NCI-H748 treated with DMSO at 0.1 percent for 48 hours (cell line): Measurements from ENCODE around the gene ZIC4.

Experiments used
- DNase-seq: peaks from one replicate; lab custom pipeline; 2025; lab: John Stamatoyannopoulos, UW

Gene ZIC4

GRCh38 chr3:147406028-147406931, at the start of gene ZIC4:
ZIC4 (minus strand) TSS chr3:147406543; CDS start chr3:147402797, 3,746 bp downstream.
- DNase-seq, result no peak

DNA sequence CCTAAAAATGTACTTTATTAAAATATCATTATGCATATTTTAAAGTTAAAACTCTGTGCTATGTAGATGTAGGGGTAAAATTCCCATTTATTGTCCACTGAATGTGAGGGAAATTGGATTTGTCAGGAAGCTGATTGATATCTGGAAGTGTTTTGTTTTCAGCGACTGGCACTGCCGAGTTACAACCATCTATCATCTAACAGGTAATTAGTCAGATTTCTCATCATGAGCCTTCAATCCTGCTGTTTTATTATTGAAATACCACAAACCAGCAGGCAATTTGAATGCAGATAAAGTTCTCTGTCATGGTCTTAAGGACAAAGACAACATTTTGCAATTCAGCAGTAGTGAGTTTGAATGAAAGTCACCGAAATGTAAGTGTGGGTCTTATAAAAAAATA, 43.3 kb upstream of the ZIC4 start:
- no peak for DNase-seq

- DNase-seq, result no peak
Observed at GRCh38 chr3:147447224-147447623, 40.9 kb upstream of the ZIC4 start.

DNA sequence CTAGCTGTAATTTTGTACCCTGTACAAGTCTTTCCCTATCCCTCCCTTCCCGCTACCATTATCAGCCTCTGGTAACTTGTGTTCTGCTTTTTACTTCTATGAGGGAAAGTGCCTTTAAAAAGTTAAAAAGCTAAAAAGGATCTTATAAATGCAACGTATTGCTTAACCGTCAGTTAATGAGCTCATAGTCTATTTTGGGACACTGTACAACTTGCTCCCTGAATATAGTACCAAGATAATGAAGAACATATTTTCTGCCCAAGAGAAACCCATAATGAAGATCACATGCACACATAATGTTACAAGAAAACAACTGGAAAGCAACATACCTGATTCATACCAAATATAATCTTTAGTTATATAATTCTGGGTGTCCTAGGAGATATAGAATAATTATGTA, 25.4 kb upstream of the ZIC4 start:
- no peak for DNase-seq

- no peak for DNase-seq
Observed at GRCh38 chr3:147428754-147429153, 22.4 kb upstream of the ZIC4 start.

DNA sequence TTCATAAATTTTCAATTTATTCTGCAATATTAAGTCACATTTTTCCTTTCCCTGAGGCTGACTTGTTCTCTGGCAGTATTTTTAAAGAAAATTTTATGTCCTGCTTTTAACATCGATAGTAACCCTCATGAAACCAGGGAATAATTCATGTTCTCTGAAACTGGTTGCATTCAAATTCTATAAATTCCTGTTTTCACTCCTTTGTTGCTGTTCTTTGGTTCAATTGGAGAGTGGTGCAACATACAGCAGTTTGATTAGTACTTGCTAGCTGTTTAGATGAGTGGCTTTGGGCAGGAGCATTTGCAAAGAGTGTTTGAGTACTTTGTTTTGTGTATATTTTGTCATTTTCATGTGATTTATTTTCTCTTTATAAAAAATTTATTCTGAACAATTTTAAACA, 22.0 kb upstream of the ZIC4 start:
- DNase-seq, result no peak

GRCh38 chr3:147427746-147428145, 21.4 kb upstream of the ZIC4 start:
- no peak for DNase-seq

GRCh38 chr3:147426931-147427330, 20.6 kb upstream of the ZIC4 start:
- no peak for DNase-seq

GRCh38 chr3:147425388-147425850, 19.1 kb upstream of the ZIC4 start:
- DNase-seq, result no peak

GRCh38 chr3:147424581-147425387, 18.4 kb upstream of the ZIC4 start:
- DNase-seq, result no peak

GRCh38 chr3:147423798-147424580, 17.6 kb upstream of the ZIC4 start:
- no peak for DNase-seq

DNA sequence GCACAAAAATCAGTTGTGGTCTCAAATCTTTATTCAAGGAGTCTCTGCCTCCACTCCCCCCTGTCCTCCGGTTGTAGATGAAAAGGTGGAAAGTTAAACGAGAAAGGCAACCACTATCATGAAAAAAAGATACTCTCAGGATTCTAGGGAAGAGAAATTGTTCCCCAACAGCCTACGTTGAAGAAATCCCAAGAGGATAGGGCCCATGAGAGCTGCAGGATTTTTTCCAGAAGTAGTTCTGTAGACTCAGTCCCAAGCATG, 17.1 kb upstream of the ZIC4 start:
- DNase-seq, result no peak

GRCh38 chr3:147422601-147423536, 16.5 kb upstream of the ZIC4 start:
- no peak for DNase-seq

- no peak for DNase-seq
Observed at GRCh38 chr3:147422196-147422595, 15.9 kb upstream of the ZIC4 start.

DNA sequence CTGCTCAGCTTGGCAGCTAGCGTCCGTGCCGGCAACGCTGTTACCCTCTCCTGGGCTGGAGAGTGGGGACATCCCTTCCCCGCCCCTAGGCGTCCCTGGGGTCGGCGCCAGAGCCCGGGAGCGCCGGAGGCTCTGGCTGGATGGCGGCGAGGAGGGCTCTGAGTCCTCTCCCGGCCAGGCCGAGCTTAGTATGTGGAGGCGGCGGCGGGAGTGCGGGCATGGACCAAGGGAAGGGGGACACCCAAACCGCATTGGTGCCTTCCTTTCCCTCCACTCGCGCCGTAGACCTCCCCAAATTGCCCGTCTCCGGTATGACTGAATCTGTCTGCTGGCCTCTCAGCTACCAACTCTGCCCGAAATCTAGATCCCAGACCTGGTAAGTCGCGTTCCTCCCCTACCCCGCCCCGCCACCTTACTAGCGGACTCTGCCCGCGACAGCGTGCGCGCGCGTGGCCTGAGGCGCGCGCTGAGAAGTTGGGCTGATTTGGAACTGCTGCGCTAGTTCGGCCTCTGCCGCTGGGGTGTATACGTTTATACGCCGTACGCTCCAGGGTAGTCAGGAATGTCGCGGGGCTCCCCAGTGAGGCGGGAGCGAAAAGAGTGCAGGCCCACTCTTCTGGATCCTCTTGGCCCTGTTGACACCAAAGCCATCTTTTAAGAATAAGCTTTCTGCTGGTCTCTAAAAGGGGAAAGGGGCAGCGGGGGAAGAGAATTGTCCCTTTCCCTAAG, 15.0 kb upstream of the ZIC4 start:
- DNase-seq, result no peak

DNA sequence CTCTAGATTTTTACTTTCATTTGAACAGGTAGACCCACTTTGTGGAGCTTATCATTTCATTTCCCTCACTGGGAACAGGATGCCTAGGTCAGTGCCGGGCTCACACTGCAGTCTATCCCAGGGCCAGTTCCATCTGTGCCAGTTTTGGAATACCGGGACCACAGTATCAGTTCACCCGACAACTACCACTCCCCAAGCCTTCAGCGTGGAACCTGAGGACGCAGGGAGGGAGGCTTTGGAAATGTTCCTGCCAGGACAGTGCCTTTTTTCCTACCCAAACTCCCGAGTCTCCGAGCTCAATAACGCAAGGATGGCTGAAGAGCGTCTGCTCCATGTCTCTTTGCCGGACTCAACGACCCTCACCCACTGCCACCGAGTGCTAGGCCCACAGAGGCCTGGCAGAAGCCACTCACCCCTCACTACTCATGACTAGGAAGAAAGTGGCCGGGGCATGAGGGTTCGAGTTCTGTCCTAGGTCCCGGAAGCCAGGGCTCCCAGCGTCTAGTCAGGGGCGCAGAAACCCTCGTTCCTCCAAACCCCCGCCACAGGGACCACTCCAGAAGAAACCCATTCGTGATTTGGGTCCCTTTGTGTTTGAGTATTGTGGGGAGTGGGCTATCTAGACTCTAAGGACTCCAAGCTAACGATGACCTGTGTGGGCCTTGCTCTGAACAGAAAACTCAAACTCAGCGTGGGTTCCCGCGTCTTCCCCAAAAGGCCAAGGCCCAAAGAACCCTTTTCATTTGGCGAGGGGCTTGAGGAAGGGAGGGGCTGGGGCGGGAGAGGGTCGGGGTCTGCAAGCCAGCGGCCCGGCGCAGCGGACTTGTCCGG, 14.2 kb upstream of the ZIC4 start:
- DNase-seq, result no peak

- no peak for DNase-seq
Observed at GRCh38 chr3:147419781-147420224, 13.5 kb upstream of the ZIC4 start.

- DNase-seq, result no peak
Observed at GRCh38 chr3:147418808-147419701, 12.7 kb upstream of the ZIC4 start.

DNA sequence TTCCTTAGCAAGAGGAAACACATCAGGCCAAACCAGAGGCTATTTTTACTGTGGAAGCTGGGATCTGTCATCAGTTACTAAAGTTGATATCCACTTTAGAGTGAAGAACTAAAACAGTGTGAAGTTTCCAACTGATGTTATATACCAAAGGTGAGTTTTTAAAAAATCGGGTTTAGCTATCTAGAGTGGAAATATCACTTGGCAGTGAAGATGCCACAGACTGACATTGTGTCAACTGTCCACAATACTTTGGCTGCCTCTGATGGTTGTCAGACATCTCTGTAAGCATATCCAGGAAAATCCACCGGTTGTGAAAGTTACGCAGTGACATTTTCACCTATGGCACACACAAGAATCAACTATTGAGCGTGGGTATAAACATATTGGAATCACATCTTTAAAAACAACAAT, 12.0 kb upstream of the ZIC4 start:
- DNase-seq, result no peak
